Measurements from ENCODE around the gene NACC2. TPM values are rescaled to one million over a fixed set of nuclear protein-coding genes. Genes with fewer than 3 reads are reported as not detected.

NACC2 gene
- total and polyA plus RNA-seq, 2 of the 8 experiments (the other 6 are each of a cell fraction or from before 2014, with no cell fraction given): 8.3 to 14.0 TPM

DNA sequence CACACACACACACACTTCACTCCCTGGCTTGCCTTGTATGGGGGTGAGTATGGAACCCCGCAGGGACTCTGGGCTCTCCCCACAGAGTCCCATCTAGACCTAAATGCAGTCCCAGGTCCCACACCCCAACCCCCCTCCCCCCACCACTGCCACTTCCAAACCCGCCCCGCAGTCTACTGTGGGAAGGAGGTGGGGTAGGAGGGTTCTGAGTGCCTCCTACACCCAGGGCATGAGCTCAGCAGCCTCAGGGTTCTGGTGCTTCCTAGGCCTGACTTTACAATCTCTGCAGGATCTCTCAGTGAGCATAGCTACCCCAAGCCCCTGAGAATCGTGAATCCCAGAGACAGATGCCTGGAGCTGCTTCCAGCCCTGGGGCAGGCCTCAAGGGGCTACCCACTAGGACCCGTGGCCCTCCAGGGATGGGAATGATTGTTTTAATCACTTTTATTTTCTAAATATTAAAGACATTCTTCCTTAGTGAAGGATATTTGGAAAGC lies 1.5 kb upstream of the NACC2 start:
- Histone ChIP-seq H3K27ac (ENCODE audit: low read depth, low read length) (no peak overlapping the region), H4K20me1 (replicated peaks in 1 of 2; ENCODE audit: control insufficient read depth in 1 of 2, insufficient read depth in 2 of 2, low read length in 2 of 2) (peaks cover 3 to 4% of the 10 kb centered on the region in 2 experiments), H2AK5ac (ENCODE audit: low read depth, low read length) (no peak overlapping the region), H3K9me3 (ENCODE audit: insufficient read depth in 2 of 2, low read depth in 1 of 2, low read length in 1 of 2) (no peaks in the 10 kb centered on the region), H3K23ac (ENCODE audit: insufficient read length) (no peak overlapping the region), H4K91ac (replicated peaks; ENCODE audit: insufficient read length, low read length) (no peak overlapping the region), H2BK120ac (replicated peaks; ENCODE audit: low read depth, low read length) (no peak overlapping the region), H3K23me2 (ENCODE audit: low read depth, low read length) (peaks cover 8% of the 10 kb centered on the region; the same call in 1 of the 2 replicates), H2BK15ac (ENCODE audit: low read length) (0 out of 2 replicates have a peak overlapping the region, but pooled peaks have one; percentile 88), H3K4me3 (ENCODE audit: extremely low read depth in 1 of 4, insufficient read depth in 2 of 4, low read depth in 3 of 4, low read length in 4 of 4) (no peak overlapping the region), H3K36me3 (ENCODE audit: control insufficient read depth in 2 of 4, insufficient read depth in 4 of 4, low read length in 3 of 4) (no peaks in the 10 kb centered on the region), H4K5ac (ENCODE audit: insufficient read length, low read depth, low read length) (no peak overlapping the region), H3K4me2 (ENCODE audit: insufficient read depth in 1 of 2, low read depth in 2 of 2, low read length in 2 of 2) (no peak overlapping the region), H3K9ac (replicated peaks in 1 of 4; ENCODE audit: extremely low read depth in 1 of 4, low read depth in 3 of 4, low read length in 3 of 4) (no peak overlapping the region), H2BK20ac (ENCODE audit: low read length) (peak overlapping the region; percentile 57; the same call in 1 of the 2 replicates), H2BK12ac (ENCODE audit: low read depth, low read length) (no peak overlapping the region), H4K8ac (ENCODE audit: extremely low read depth, insufficient read depth, low read length) (no peak overlapping the region), H3K79me1 (ENCODE audit: low read depth, low read length) (no peaks in the 10 kb centered on the region), H3K4ac (replicated peaks; ENCODE audit: insufficient read length, low read depth, low read length) (no peak overlapping the region), H2AFZ (ENCODE audit: low read length) (no peak overlapping the region), H3K18ac (ENCODE audit: extremely low read depth, low read length) (no peak overlapping the region), H3K56ac (replicated peaks; ENCODE audit: insufficient read length, low read depth, low read length) (no peak overlapping the region), H3K14ac (ENCODE audit: insufficient read length) (no peak overlapping the region), H2BK5ac (ENCODE audit: low read depth, low read length) (no peak overlapping the region), H3K4me1 (replicated peaks in 1 of 4; ENCODE audit: control insufficient read depth in 3 of 4, insufficient read depth in 4 of 4, low read length in 3 of 4) (peaks cover 3 to 25% (median 18%) of the 10 kb centered on the region in 4 experiments), H3K27me3 (replicated peaks in 1 of 4; ENCODE audit: control insufficient read depth in 3 of 4, extremely low read depth in 1 of 4, insufficient read depth in 3 of 4, low read length in 3 of 4) (peaks cover 2 to 26% (median 23%) of the 10 kb centered on the region in 4 experiments), H3K79me2 (ENCODE audit: control insufficient read depth in 1 of 2, insufficient read depth in 2 of 2, low read length in 2 of 2) (no peaks in the 10 kb centered on the region)
- TF ChIP-seq SP2 (IDR thresholded peaks at IDR 0.05; ENCODE audit: low read length) (no peak), NANOG (IDR thresholded peaks at IDR 0.05; ENCODE audit: insufficient read depth, low read depth, low read length, poor library complexity, severe bottlenecking) (no peak), RXRA (IDR thresholded peaks at IDR 0.05; ENCODE audit: insufficient read depth, low read depth, low read length) (no peak), HDAC6 (IDR thresholded peaks at IDR 0.05; ENCODE audit: low read depth, low read length) (no peak)
- WGBS, 2 experiments (ENCODE audit: extremely low coverage in 1 of 2, insufficient coverage in 1 of 2, insufficient read length in 1 of 2, insufficient replicate concordance in 2 of 2, low coverage in 1 of 2, low lambda C conversion rate in 2 of 2, missing lambda C conversion rate in 1 of 2): 79% methylated on average over 2 of the region's 5 CpGs; no CpG with 5 or more reads in 1 of the 2 experiments
- no peak for FAIRE-seq
- POLR2A ChIA-PET (ENCODE audit: partially characterized antibody): interaction anchor here (1.2 to 3.2 kb wide), 5 partner anchors 8 to 45 kb away, joined by 3 to 16 read pairs (median 5); no protein-coding TSS in a partner anchor
- CTCF ChIA-PET (ENCODE audit: partially characterized antibody): interaction anchor here (0.7 to 4.0 kb wide), 9 partner anchors 9 to 129 kb away, joined by 3 to 16 read pairs (median 3); no protein-coding TSS in a partner anchor
- DNase-seq (ENCODE audit: low read depth in 1 of 2, low spot score in 2 of 2): no peak
